ENCODE data around the gene RAP1A.

DNA sequence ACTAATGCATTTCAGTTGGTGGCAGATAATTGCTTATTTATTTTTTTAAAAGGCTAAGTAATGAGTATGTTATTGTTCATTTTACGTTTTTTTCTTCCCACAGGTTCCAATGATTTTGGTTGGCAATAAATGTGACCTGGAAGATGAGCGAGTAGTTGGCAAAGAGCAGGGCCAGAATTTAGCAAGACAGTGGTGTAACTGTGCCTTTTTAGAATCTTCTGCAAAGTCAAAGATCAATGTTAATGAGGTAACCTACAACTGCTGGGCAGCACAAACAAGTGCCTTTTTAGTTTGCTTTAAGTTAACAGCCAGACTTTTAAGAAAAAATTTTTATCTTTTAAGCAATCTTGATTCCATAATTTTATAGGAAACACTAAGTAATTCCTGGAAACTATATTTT is 84.7 kb downstream of the RAP1A start:
- TF ChIP-seq, protein P1, sequence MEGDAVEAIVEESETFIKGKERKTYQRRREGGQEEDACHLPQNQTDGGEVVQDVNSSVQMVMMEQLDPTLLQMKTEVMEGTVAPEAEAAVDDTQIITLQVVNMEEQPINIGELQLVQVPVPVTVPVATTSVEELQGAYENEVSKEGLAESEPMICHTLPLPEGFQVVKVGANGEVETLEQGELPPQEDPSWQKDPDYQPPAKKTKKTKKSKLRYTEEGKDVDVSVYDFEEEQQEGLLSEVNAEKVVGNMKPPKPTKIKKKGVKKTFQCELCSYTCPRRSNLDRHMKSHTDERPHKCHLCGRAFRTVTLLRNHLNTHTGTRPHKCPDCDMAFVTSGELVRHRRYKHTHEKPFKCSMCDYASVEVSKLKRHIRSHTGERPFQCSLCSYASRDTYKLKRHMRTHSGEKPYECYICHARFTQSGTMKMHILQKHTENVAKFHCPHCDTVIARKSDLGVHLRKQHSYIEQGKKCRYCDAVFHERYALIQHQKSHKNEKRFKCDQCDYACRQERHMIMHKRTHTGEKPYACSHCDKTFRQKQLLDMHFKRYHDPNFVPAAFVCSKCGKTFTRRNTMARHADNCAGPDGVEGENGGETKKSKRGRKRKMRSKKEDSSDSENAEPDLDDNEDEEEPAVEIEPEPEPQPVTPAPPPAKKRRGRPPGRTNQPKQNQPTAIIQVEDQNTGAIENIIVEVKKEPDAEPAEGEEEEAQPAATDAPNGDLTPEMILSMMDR (IDR thresholded peaks at IDR 0.05; ENCODE audit: low read length) = no peak
- no peak for TF ChIP-seq EZH2 (optimal IDR thresholded peaks at IDR 0.05; ENCODE audit: low read depth, low read length)
